Tibial nerve (tissue), 3 donors: ENCODE measurements around the gene TCP11.

ENCODE experiments used
- POLR2A ChIP-seq, 2 donors: fragments of 450-650 bp; IDR thresholded peaks; one replicate each; pipeline ENCODE4 v1.6.1; 2017; ENCODE audit warnings: antibody characterized with exemption in 2 of 2, mild to moderate bottlenecking in 2 of 2, moderate library complexity in 2 of 2
- TF ChIP-seq, protein P1 (sequence below), 5 experiments: fragments of 200-600 bp in 3 of 5; fragments of 450-650 bp in 2 of 5; sonication (generic) in 3 of 5; IDR thresholded peaks; one replicate each; pipeline ENCODE4 v1.5.1; 2016 to 2019; ENCODE audit warnings: antibody characterized with exemption in 5 of 5, mild to moderate bottlenecking in 3 of 5, moderate library complexity in 2 of 5

- TF ChIP-seq, protein P1, sequence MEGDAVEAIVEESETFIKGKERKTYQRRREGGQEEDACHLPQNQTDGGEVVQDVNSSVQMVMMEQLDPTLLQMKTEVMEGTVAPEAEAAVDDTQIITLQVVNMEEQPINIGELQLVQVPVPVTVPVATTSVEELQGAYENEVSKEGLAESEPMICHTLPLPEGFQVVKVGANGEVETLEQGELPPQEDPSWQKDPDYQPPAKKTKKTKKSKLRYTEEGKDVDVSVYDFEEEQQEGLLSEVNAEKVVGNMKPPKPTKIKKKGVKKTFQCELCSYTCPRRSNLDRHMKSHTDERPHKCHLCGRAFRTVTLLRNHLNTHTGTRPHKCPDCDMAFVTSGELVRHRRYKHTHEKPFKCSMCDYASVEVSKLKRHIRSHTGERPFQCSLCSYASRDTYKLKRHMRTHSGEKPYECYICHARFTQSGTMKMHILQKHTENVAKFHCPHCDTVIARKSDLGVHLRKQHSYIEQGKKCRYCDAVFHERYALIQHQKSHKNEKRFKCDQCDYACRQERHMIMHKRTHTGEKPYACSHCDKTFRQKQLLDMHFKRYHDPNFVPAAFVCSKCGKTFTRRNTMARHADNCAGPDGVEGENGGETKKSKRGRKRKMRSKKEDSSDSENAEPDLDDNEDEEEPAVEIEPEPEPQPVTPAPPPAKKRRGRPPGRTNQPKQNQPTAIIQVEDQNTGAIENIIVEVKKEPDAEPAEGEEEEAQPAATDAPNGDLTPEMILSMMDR (IDR thresholded peaks at IDR 0.05) = no peak
- no peak for TF ChIP-seq POLR2A (IDR thresholded peaks at IDR 0.05)
These were observed 54.9 kb downstream of the TCP11 start for GRCh38 chr6:35086282-35086632.
